Mucosa of rectum (tissue), 2 donors: Measurements from ENCODE around the gene PTK7.

Experiments used
- H3K27ac ChIP-seq, 2 donors: one replicate each; pipeline ENCODE4 v1.7.0; 2013; ENCODE audit warnings: inconsistent platforms in 2 of 2, low read depth in 2 of 2, low read length in 2 of 2
- H3K27me3 ChIP-seq, 2 donors: one replicate each; pipeline ENCODE4 v1.7.0; 2013; ENCODE audit warnings: low read length in 2 of 2; ENCODE audit not compliant: control insufficient read depth in 2 of 2, insufficient read depth in 2 of 2
- H3K36me3 ChIP-seq, 2 donors: one replicate each; pipeline ENCODE4 v1.7.0; 2013; ENCODE audit warnings: low read length in 2 of 2; ENCODE audit not compliant: control insufficient read depth in 2 of 2, insufficient read depth in 2 of 2
- H3K4me1 ChIP-seq, 2 donors: one replicate each; pipeline ENCODE4 v1.7.0; 2013; ENCODE audit warnings: low read length in 2 of 2, mild to moderate bottlenecking in 1 of 2; ENCODE audit not compliant: control insufficient read depth in 2 of 2, insufficient read depth in 2 of 2
- H3K4me3 ChIP-seq, 2 donors: one replicate each; pipeline ENCODE4 v1.7.0; 2013; ENCODE audit warnings: low read length in 2 of 2
- H3K9ac ChIP-seq, 2 donors: one replicate each; pipeline ENCODE4 v1.7.0; 2013; ENCODE audit warnings: low read length in 2 of 2, low read depth in 1 of 2, mild to moderate bottlenecking in 1 of 2
- H3K9me3 ChIP-seq, 2 donors: one replicate each; pipeline ENCODE4 v1.7.0; 2013; ENCODE audit warnings: low read length in 2 of 2; ENCODE audit not compliant: control insufficient read depth in 2 of 2
- donor health status: healthy.
- donor health status: Normal muscosa, but diverticular disease.

The PTK7 gene

GRCh38 chr6:43082806-43083655 is 6.9 kb downstream of the PTK7 start:
- Histone ChIP-seq H3K27me3 (no peaks in the 10 kb centered on the region), H3K4me3 (no peak overlapping the region), H3K9ac (no peak overlapping the region), H3K36me3 (no peaks in the 10 kb centered on the region), H3K9me3 (no peaks in the 10 kb centered on the region), H3K4me1 (peaks cover 0 to 4% of the 10 kb centered on the region in 2 donors), H3K27ac (no peak overlapping the region)

- Histone ChIP-seq H3K36me3 (no peaks in the 10 kb centered on the region), H3K4me3 (no peak overlapping the region), H3K27me3 (no peaks in the 10 kb centered on the region), H3K4me1 (peaks cover 0 to 4% of the 10 kb centered on the region in 2 donors), H3K27ac (no peak overlapping the region), H3K9ac (peak overlapping the region in 1 of 2 donors; percentile 14), H3K9me3 (no peaks in the 10 kb centered on the region)
Observed at GRCh38 chr6:43086022-43086658, 10.0 kb downstream of the PTK7 start.

- Histone ChIP-seq H3K36me3 (no peaks in the 10 kb centered on the region), H3K4me3 (no peak overlapping the region), H3K4me1 (peaks cover 0 to 4% of the 10 kb centered on the region in 2 donors), H3K9me3 (no peaks in the 10 kb centered on the region), H3K27ac (no peak overlapping the region), H3K9ac (no peak overlapping the region), H3K27me3 (no peaks in the 10 kb centered on the region)
Observed at GRCh38 chr6:43088654-43089056, 12.5 kb downstream of the PTK7 start.

GRCh38 chr6:43089467-43089866 is 13.4 kb downstream of the PTK7 start:
- no peak overlapping the region for H3K27ac ChIP-seq

GRCh38 chr6:43089874-43090558 is 13.9 kb downstream of the PTK7 start:
- Histone ChIP-seq H3K27ac (no peak overlapping the region), H3K4me3 (no peak overlapping the region), H3K4me1 (peaks cover 0 to 4% of the 10 kb centered on the region in 2 donors), H3K9ac (no peak overlapping the region), H3K36me3 (no peaks in the 10 kb centered on the region), H3K9me3 (no peaks in the 10 kb centered on the region), H3K27me3 (no peaks in the 10 kb centered on the region)

More at GRCh38 chr6:43089467-43089866, 13.4 kb downstream of the PTK7 start:
- Histone ChIP-seq H3K36me3 (no peaks in the 10 kb centered on the region), H3K4me1 (peaks cover 0 to 4% of the 10 kb centered on the region in 2 donors), H3K9me3 (no peaks in the 10 kb centered on the region), H3K9ac (no peak overlapping the region), H3K4me3 (no peak overlapping the region), H3K27me3 (no peaks in the 10 kb centered on the region)

- no peaks in the 10 kb centered on the region for H3K27me3 ChIP-seq
- no peaks in the 10 kb centered on the region for H3K36me3 ChIP-seq
- H3K27ac ChIP-seq = no peak overlapping the region
- H3K9ac ChIP-seq = no peak overlapping the region
- H3K9me3 ChIP-seq = no peaks in the 10 kb centered on the region
- H3K4me1 ChIP-seq = peaks cover 0 to 4% of the 10 kb centered on the region in 2 donors
- no peak overlapping the region for H3K4me3 ChIP-seq
Observed at GRCh38 chr6:43090559-43090956, 14.4 kb downstream of the PTK7 start.

- Histone ChIP-seq H3K27ac (no peak overlapping the region), H3K36me3 (no peaks in the 10 kb centered on the region), H3K27me3 (no peaks in the 10 kb centered on the region), H3K9ac (no peak overlapping the region), H3K9me3 (no peaks in the 10 kb centered on the region), H3K4me3 (no peak overlapping the region), H3K4me1 (peaks cover 0 to 5% of the 10 kb centered on the region in 2 donors)
Observed at GRCh38 chr6:43091020-43091419, 14.9 kb downstream of the PTK7 start.

GRCh38 chr6:43091436-43091991 is 15.4 kb downstream of the PTK7 start:
- Histone ChIP-seq H3K27me3 (no peaks in the 10 kb centered on the region), H3K9ac (no peak overlapping the region), H3K9me3 (no peaks in the 10 kb centered on the region), H3K4me3 (no peak overlapping the region), H3K36me3 (no peaks in the 10 kb centered on the region), H3K27ac (no peak overlapping the region), H3K4me1 (peaks cover under 1 to 8% of the 10 kb centered on the region in 2 donors)

GRCh38 chr6:43092635-43093034 is 16.5 kb downstream of the PTK7 start:
- Histone ChIP-seq H3K4me3 (no peak overlapping the region), H3K36me3 (no peaks in the 10 kb centered on the region), H3K9ac (no peak overlapping the region), H3K4me1 (peaks cover 3 to 10% of the 10 kb centered on the region in 2 donors), H3K27ac (no peak overlapping the region), H3K27me3 (no peaks in the 10 kb centered on the region), H3K9me3 (no peaks in the 10 kb centered on the region)
